Medulla oblongata (tissue), 1 donor: ENCODE data around the gene TDRD10.

Experiments used
- DNase-seq: peaks from one replicate; pipeline ENCODE4 v3.0.0-alpha.2; 2015; ENCODE audit errors: extremely low spot score

The TDRD10 gene

GRCh38 chr1:154577346-154578057 lies 75.5 kb downstream of the TDRD10 start:
- DNase-seq, result no peak

- no peak for DNase-seq
Observed at GRCh38 chr1:154578058-154578418, 76.0 kb downstream of the TDRD10 start.

- DNase-seq, result no peak
Observed at GRCh38 chr1:154579374-154579773, 77.4 kb downstream of the TDRD10 start.

GRCh38 chr1:154581766-154582165 lies 79.7 kb downstream of the TDRD10 start:
- no peak for DNase-seq

- no peak for DNase-seq
Observed at GRCh38 chr1:154582885-154583284, 80.9 kb downstream of the TDRD10 start.

- DNase-seq, result no peak
Observed at GRCh38 chr1:154583773-154584172, 81.8 kb downstream of the TDRD10 start.

GRCh38 chr1:154584267-154584994 lies 82.4 kb downstream of the TDRD10 start:
- no peak for DNase-seq

GRCh38 chr1:154586231-154586630 lies 84.2 kb downstream of the TDRD10 start:
- DNase-seq, result no peak

GRCh38 chr1:154586641-154587040 lies 84.6 kb downstream of the TDRD10 start:
- DNase-seq, result no peak

- DNase-seq, result no peak
Observed at GRCh38 chr1:154589780-154590179, 87.8 kb downstream of the TDRD10 start.

GRCh38 chr1:154590756-154591155 lies 88.7 kb downstream of the TDRD10 start:
- DNase-seq, result no peak

GRCh38 chr1:154591206-154591605 lies 89.2 kb downstream of the TDRD10 start:
- DNase-seq, result no peak

GRCh38 chr1:154593390-154593789 lies 91.4 kb downstream of the TDRD10 start:
- no peak for DNase-seq

- no peak for DNase-seq
Observed at GRCh38 chr1:154594811-154595210, 92.8 kb downstream of the TDRD10 start.

- no peak for DNase-seq
Observed at GRCh38 chr1:154595621-154596020, 93.6 kb downstream of the TDRD10 start.
